ENCODE measurements around the gene NCOA1.

- no peak for TF ChIP-seq CTCF (IDR thresholded peaks at IDR 0.05; ENCODE audit: poor library complexity, severe bottlenecking)
- TF ChIP-seq EZH2 (IDR thresholded peaks at IDR 0.05; ENCODE audit: borderline replicate concordance, insufficient read depth, low read length, poor library complexity, severe bottlenecking): no peak
- TF ChIP-seq POLR2AphosphoS5 (IDR thresholded peaks at IDR 0.05): peak; percentile 46
- TF ChIP-seq RAD21 (conservative IDR thresholded peaks at IDR 0.05): no peak
- TF ChIP-seq REST (IDR thresholded peaks at IDR 0.05; ENCODE audit: borderline replicate concordance): no peak
- no peak for TF ChIP-seq MXI1 (conservative IDR thresholded peaks at IDR 0.05; ENCODE audit: poor library complexity, severe bottlenecking)
- TF ChIP-seq TAF1 (IDR thresholded peaks at IDR 0.05; ENCODE audit: low read depth): no peak
These were observed 135.1 kb downstream of the NCOA1 start for GRCh38 chr2:24626131-24626530.
